OCI-LY3 (cell line): ENCODE data around the gene KDM4C.

Experiments
- H2AFZ ChIP-seq: fragments of 200-600, 300-600 bp; shearing (Covaris generic); 2 replicates; pipeline ENCODE4 v1.6.0; 2014; ENCODE audit warnings: antibody characterized with exemption, low read depth, low read length
- H3K27ac ChIP-seq: fragments of 200-600, 300-600 bp; sonication (generic); 2 replicates; pipeline ENCODE4 v1.5.1; 2014; ENCODE audit warnings: mild to moderate bottlenecking, low read length, moderate library complexity, mixed read lengths
- H3K27me3 ChIP-seq: fragments of 200-600, 300-600 bp; sonication (generic); 2 replicates; pipeline ENCODE4 v1.6.1; 2014; ENCODE audit warnings: low read depth, low read length, mixed read lengths
- H3K36me3 ChIP-seq: fragments of 200-600, 300-600 bp; sonication (generic); replicated peaks from 2 replicates; pipeline ENCODE3; 2014; ENCODE audit warnings: low read depth, low read length, mixed read lengths
- H3K4me1 ChIP-seq: fragments of 300-600, 200-600 bp; sonication (generic); 2 replicates; pipeline ENCODE4 v1.6.1; 2014; ENCODE audit warnings: low read length, mixed read lengths
- H3K4me2 ChIP-seq: fragments of 200-600, 300-600 bp; sonication (generic); 2 replicates; pipeline ENCODE4 v1.6.1; 2014; ENCODE audit warnings: low read length, mixed read lengths
- H3K4me3 ChIP-seq: fragments of 300-600, 200-600 bp; sonication (generic); 2 replicates; pipeline ENCODE4 v1.5.1; 2014; ENCODE audit warnings: antibody characterized with exemption, mild to moderate bottlenecking, low read length, moderate library complexity
- H3K79me2 ChIP-seq: fragments of 300-600, 200-600 bp; shearing (Covaris generic); 2 replicates; pipeline ENCODE4 v1.6.1; 2014; ENCODE audit warnings: mild to moderate bottlenecking, low read length, mixed read lengths
- H3K9ac ChIP-seq: fragments of 300-600, 200-600 bp; shearing (Covaris generic); 2 replicates; pipeline ENCODE4 v1.6.0; 2014; ENCODE audit warnings: mild to moderate bottlenecking, low read length, moderate library complexity
- H3K9me3 ChIP-seq: fragments of 200-600, 300-600 bp; shearing (Covaris generic); 2 replicates; pipeline ENCODE4 v1.6.1; 2014; ENCODE audit warnings: low read length, mixed read lengths; ENCODE audit not compliant: insufficient read depth
- H4K20me1 ChIP-seq: fragments of 200-600, 300-600 bp; sonication (generic); 2 replicates; pipeline ENCODE4 v1.6.1; 2016; ENCODE audit warnings: low read length, mixed read lengths; ENCODE audit not compliant: insufficient read depth
- CTCF ChIP-seq: fragments of 200-600, 300-600 bp; sonication (generic); IDR thresholded peaks from 2 replicates; pipeline ENCODE4 v1.5.1; 2014; ENCODE audit warnings: antibody characterized with exemption, low read length, low read depth
- EZH2phosphoT487 ChIP-seq: fragments of 200-600 bp; shearing (Covaris generic); IDR thresholded peaks from 2 replicates; pipeline ENCODE4 v1.6.1; 2018; ENCODE audit warnings: antibody characterized with exemption, mixed run types, low read depth

Gene KDM4C

GRCh38 chr9:7115606-7116005 lies 357.8 kb downstream of the KDM4C start:
- H3K4me2 ChIP-seq = no peak overlapping the region
- H3K4me3 ChIP-seq = no peak overlapping the region
- H3K9ac ChIP-seq = no peak overlapping the region
- TF ChIP-seq EZH2phosphoT487 (no peak), CTCF (no peak)
- H3K27ac ChIP-seq = no peak overlapping the region
- H3K4me1 ChIP-seq = peaks cover 19% of the 10 kb centered on the region
- H3K36me3 ChIP-seq = no peaks in the 10 kb centered on the region
- H2AFZ ChIP-seq = no peak overlapping the region
- H3K9me3 ChIP-seq = no peaks in the 10 kb centered on the region
- peaks cover 20% of the 10 kb centered on the region; the same call in 1 of the 2 replicates for H4K20me1 ChIP-seq
- no peaks in the 10 kb centered on the region for H3K79me2 ChIP-seq
- H3K27me3 ChIP-seq = no peaks in the 10 kb centered on the region

- peaks cover 19% of the 10 kb centered on the region for H3K4me1 ChIP-seq
- TF ChIP-seq EZH2phosphoT487 (no peak), CTCF (no peak)
- no peak overlapping the region for H3K27ac ChIP-seq
- H3K4me2 ChIP-seq = peak overlapping the region; percentile 61
- H3K4me3 ChIP-seq = peak overlapping the region; percentile 25
- no peak overlapping the region for H3K9ac ChIP-seq
- H3K9me3 ChIP-seq = no peaks in the 10 kb centered on the region
- peaks cover 20% of the 10 kb centered on the region; the same call in 1 of the 2 replicates for H4K20me1 ChIP-seq
- no peaks in the 10 kb centered on the region for H3K36me3 ChIP-seq
- no peak overlapping the region for H2AFZ ChIP-seq
- H3K27me3 ChIP-seq = no peaks in the 10 kb centered on the region
- no peaks in the 10 kb centered on the region for H3K79me2 ChIP-seq
Measured at GRCh38 chr9:7117676-7118561, 360.1 kb downstream of the KDM4C start.

- Histone ChIP-seq H3K4me1 (peaks cover 19% of the 10 kb centered on the region), H3K9ac (no peak overlapping the region), H2AFZ (no peak overlapping the region), H3K36me3 (no peaks in the 10 kb centered on the region), H3K9me3 (no peaks in the 10 kb centered on the region), H4K20me1 (peaks cover 20% of the 10 kb centered on the region; the same call in 1 of the 2 replicates), H3K79me2 (no peaks in the 10 kb centered on the region), H3K27ac (no peak overlapping the region), H3K27me3 (no peaks in the 10 kb centered on the region), H3K4me2 (peak overlapping the region; percentile 61), H3K4me3 (peak overlapping the region; percentile 2; the same call in 1 of the 2 replicates)
- no peak for TF ChIP-seq EZH2phosphoT487
- no peak for TF ChIP-seq CTCF
Measured at GRCh38 chr9:7118633-7119032, 360.9 kb downstream of the KDM4C start.

- no peak overlapping the region for H3K9ac ChIP-seq
- no peaks in the 10 kb centered on the region for H3K36me3 ChIP-seq
- H3K9me3 ChIP-seq = no peaks in the 10 kb centered on the region
- H2AFZ ChIP-seq = no peak overlapping the region
- no peak overlapping the region for H3K27ac ChIP-seq
- peaks cover 19% of the 10 kb centered on the region for H3K4me1 ChIP-seq
- TF ChIP-seq EZH2phosphoT487 (no peak), CTCF (no peak)
- H3K4me2 ChIP-seq = no peak overlapping the region
- H3K4me3 ChIP-seq = no peak overlapping the region
- H4K20me1 ChIP-seq = peaks cover 20% of the 10 kb centered on the region; the same call in 1 of the 2 replicates
- no peaks in the 10 kb centered on the region for H3K27me3 ChIP-seq
- H3K79me2 ChIP-seq = no peaks in the 10 kb centered on the region
Measured at GRCh38 chr9:7119612-7120011, 361.8 kb downstream of the KDM4C start.
